GM23248 (cell line): ENCODE data around the gene ABHD4. TPM values are rescaled to one million over a fixed set of nuclear protein-coding genes. Genes with fewer than 3 reads are reported as not detected.
A peak's percentile ranks its signal among the peaks of the same experiment; 100 is the strongest.

ENCODE experiments used
- DNase-seq: peaks from one replicate; pipeline ENCODE4 v3.0.0-alpha.2; 2015
- H2AFZ ChIP-seq: fragments of 200-600 bp; sonication (generic); 2 replicates; pipeline ENCODE4 v1.6.1; 2016; ENCODE audit warnings: antibody characterized with exemption
- H3F3A ChIP-seq: fragments of 200-600 bp; sonication (generic); 2 replicates; pipeline ENCODE4 v1.6.1; 2016; ENCODE audit warnings: mild to moderate bottlenecking, antibody characterized with exemption, mixed run types; ENCODE audit not compliant: insufficient read depth
- H3K27ac ChIP-seq: fragments of 200-600 bp; sonication (generic); 2 replicates; pipeline ENCODE4 v1.5.1; 2016; ENCODE audit warnings: mild to moderate bottlenecking
- H3K27me3 ChIP-seq: fragments of 200-600 bp; sonication (generic); replicated peaks from 2 replicates; pipeline ENCODE4 v1.6.1; 2016; ENCODE audit warnings: mild to moderate bottlenecking; ENCODE audit not compliant: insufficient read depth
- H3K36me3 ChIP-seq: fragments of 200-600 bp; sonication (generic); 2 replicates; pipeline ENCODE4 v1.6.1; 2016; ENCODE audit warnings: low read depth, mild to moderate bottlenecking
- H3K4me1 ChIP-seq: fragments of 200-600 bp; sonication (generic); 2 replicates; pipeline ENCODE4 v1.6.1; 2016; ENCODE audit warnings: mild to moderate bottlenecking; ENCODE audit not compliant: insufficient read depth
- H3K4me2 ChIP-seq: fragments of 200-600 bp; sonication (generic); one replicate; pipeline ENCODE4 v1.6.1; 2016; ENCODE audit warnings: mild to moderate bottlenecking; ENCODE audit not compliant: unreplicated experiment
- H3K4me3 ChIP-seq: fragments of 200-600 bp; sonication (generic); 2 replicates; pipeline ENCODE4 v1.5.1; 2016; ENCODE audit warnings: mild to moderate bottlenecking
- H3K79me2 ChIP-seq: fragments of 200-600 bp; sonication (generic); 2 replicates; pipeline ENCODE4 v1.6.1; 2016; ENCODE audit warnings: mild to moderate bottlenecking; ENCODE audit not compliant: insufficient read depth
- H3K9ac ChIP-seq: fragments of 200-600 bp; sonication (generic); 2 replicates; pipeline ENCODE4 v1.6.1; 2016; ENCODE audit warnings: mild to moderate bottlenecking
- H3K9me2 ChIP-seq: fragments of 200-600 bp; sonication (generic); 2 replicates; pipeline ENCODE4 v1.6.1; 2016; ENCODE audit warnings: mixed run types, mild to moderate bottlenecking, moderate library complexity; ENCODE audit not compliant: insufficient read depth
- H3K9me3 ChIP-seq: fragments of 200-600 bp; sonication (generic); one replicate; pipeline ENCODE4 v1.6.1; 2017; ENCODE audit warnings: low read depth
- H4K20me1 ChIP-seq: fragments of 200-600 bp; sonication (generic); 2 replicates; pipeline ENCODE4 v1.6.0; 2016; ENCODE audit not compliant: insufficient read depth
- EZH2 ChIP-seq: fragments of 200-600 bp; sonication (generic); IDR thresholded peaks from 2 replicates; pipeline ENCODE4 v1.6.1; 2018; ENCODE audit warnings: antibody characterized with exemption, mild to moderate bottlenecking; ENCODE audit not compliant: insufficient read depth, poor library complexity, severe bottlenecking
- EZH2phosphoT487 ChIP-seq: fragments of 200-600 bp; sonication (generic); IDR thresholded peaks from 2 replicates; pipeline ENCODE4 v1.6.1; 2018; ENCODE audit warnings: antibody characterized with exemption, moderate library complexity, mild to moderate bottlenecking, low read depth; ENCODE audit not compliant: insufficient read depth
- WGBS, 2 experiments: methylation state at CpG; one replicate each; pipeline ENCODE4 v1.1.6; 2015 to 2017; ENCODE audit warnings: low lambda C conversion rate in 2 of 2, low coverage in 1 of 2; ENCODE audit errors: missing lambda C conversion rate in 2 of 2; 5-methylcytosine and 5-hydroxymethylcytosine counted together
- in situ Hi-C: fragments of 300-500 bp; cut with MboI; formaldehyde crosslinking; loops from 2 replicates; pipeline ENCODE4 v1.15.0; 2020
- polyA plus RNA-seq: library from polyadenylated mRNA; unstranded; fragments of >200 nt; fragmentation: Nextera tagmentation; extraction: Ambion mirVana; gene quantifications from 2 replicates; pipeline ENCODE4 v1.2.1, GENCODE V29; 2016
- total RNA-seq: library from RNA; depleted of rRNA; stranded (reverse); fragments of >200 nt; shearing (Covaris generic); gene quantifications from 2 replicates; pipeline ENCODE4 v1.2.3, GENCODE V29; 2014

ABHD4 gene
- total and polyA plus RNA-seq, 2 experiments from 2014 or later: 16.8 to 26.5 TPM

GRCh38 chr14:22572562-22573058 is 25.5 kb upstream of the ABHD4 start:
- peaks cover 86% of the 10 kb centered on the region for H3K79me2 ChIP-seq
- no peaks in the 10 kb centered on the region for H3K27me3 ChIP-seq
- H3K4me1 ChIP-seq: peaks cover 31% of the 10 kb centered on the region
- H4K20me1 ChIP-seq: 0 out of 2 replicates have a peak, but pooled peaks cover 5% of the 10 kb centered on the region
- H3K9me3 ChIP-seq: no peaks in the 10 kb centered on the region
- no peak overlapping the region for H3K4me2 ChIP-seq
- no peak overlapping the region for H3K4me3 ChIP-seq
- TF ChIP-seq EZH2phosphoT487: no peak
- no peak for TF ChIP-seq EZH2
- DNase-seq: peak; percentile 76
- peaks cover 33% of the 10 kb centered on the region for H3F3A ChIP-seq
- H3K9me2 ChIP-seq: no peaks in the 10 kb centered on the region
- no peak overlapping the region for H2AFZ ChIP-seq
- H3K36me3 ChIP-seq: peaks cover 27% of the 10 kb centered on the region
- peak overlapping the region; percentile 27 for H3K9ac ChIP-seq
- in situ Hi-C loops: loop anchor here (10.0 kb wide), 2 partner anchors 82 to 192 kb away; partner anchors contain the start of gene OXA1L
- 44 to 46% methylated on average over 1 of the region's 1 CpG for whole genome bisulfite sequencing, 2 experiments
- H3K27ac ChIP-seq: peak overlapping the region; percentile 55

DNA sequence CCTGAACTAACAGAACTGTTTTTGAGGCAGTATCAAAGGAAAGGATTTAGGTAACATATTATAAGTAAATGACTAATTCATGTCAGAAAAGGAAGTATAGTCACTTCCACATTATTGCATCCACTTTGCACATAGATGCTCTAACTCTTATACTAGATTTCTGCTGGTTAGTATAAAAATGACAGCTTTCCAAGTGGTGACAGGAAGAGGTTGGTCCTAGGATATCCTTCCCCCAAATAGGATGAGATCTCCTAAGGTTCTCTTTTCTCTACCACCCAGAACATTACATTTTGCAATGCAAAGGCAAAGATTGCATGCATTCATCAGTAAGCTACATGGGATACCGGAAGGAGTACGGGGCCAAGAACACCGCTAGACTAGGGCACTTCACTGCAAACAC is 24.3 kb upstream of the ABHD4 start:
- Histone ChIP-seq H3K79me2 (peaks cover 86% of the 10 kb centered on the region), H3K27me3 (no peaks in the 10 kb centered on the region), H3F3A (peaks cover 33% of the 10 kb centered on the region), H3K9ac (no peak overlapping the region), H3K9me3 (no peaks in the 10 kb centered on the region), H3K9me2 (no peaks in the 10 kb centered on the region), H3K4me3 (no peak overlapping the region), H4K20me1 (0 out of 2 replicates have a peak, but pooled peaks cover 5% of the 10 kb centered on the region), H3K4me1 (peaks cover 31% of the 10 kb centered on the region), H3K27ac (no peak overlapping the region), H3K4me2 (no peak overlapping the region), H3K36me3 (peaks cover 27% of the 10 kb centered on the region), H2AFZ (no peak overlapping the region)
- in situ Hi-C loops: loop anchor here (10.0 kb wide), 2 partner anchors 81 to 191 kb away; partner anchors contain the start of gene OXA1L
- 100% methylated on average over 3 of the region's 3 CpGs for WGBS, 2 experiments
- TF ChIP-seq EZH2 (no peak), EZH2phosphoT487 (no peak)
- DNase-seq: no peak

DNA sequence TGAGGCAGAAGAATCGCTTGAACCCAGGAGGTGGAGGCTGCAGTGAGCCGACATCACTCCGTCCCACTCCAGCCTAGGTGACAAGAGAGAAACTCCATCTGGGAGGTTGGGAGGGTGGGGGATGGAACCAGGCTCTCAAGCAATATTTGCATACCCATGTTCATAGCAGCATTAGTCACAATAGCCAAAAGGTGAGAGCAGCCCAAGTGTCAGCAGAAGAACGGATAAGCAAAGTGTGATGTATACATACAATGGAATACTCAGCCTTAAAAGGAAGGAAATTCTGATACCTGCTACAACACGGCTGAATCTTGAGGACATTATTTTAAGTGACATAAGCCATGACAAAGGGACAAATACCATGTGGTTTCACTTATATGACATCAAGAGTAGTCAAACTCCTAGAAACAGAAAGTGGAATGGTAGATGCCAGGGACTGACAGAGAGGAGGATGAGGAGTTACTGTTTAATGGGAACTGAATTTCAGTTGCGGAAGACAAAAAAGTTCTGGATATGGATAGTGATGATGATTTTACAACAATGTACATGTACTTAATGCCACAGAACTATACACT is 20.7 kb upstream of the ABHD4 start:
- no peak overlapping the region for H2AFZ ChIP-seq
- in situ Hi-C loops: loop anchor here (10.0 kb wide), 2 partner anchors 77 to 187 kb away; partner anchors contain the start of gene OXA1L
- no peaks in the 10 kb centered on the region for H3K9me2 ChIP-seq
- H3K9ac ChIP-seq: no peak overlapping the region
- no peak overlapping the region for H3K4me2 ChIP-seq
- peaks cover 12% of the 10 kb centered on the region for H3K4me1 ChIP-seq
- H3K36me3 ChIP-seq: peaks cover 18% of the 10 kb centered on the region
- H3K9me3 ChIP-seq: no peaks in the 10 kb centered on the region
- H3K79me2 ChIP-seq: peaks cover 88% of the 10 kb centered on the region
- TF ChIP-seq EZH2phosphoT487 (no peak), EZH2 (no peak)
- no peaks in the 10 kb centered on the region for H4K20me1 ChIP-seq
- DNase-seq: no peak
- 80 to 83% methylated on average over 6 of the region's 6 CpGs for WGBS, 2 experiments
- H3K27me3 ChIP-seq: no peaks in the 10 kb centered on the region
- no peak overlapping the region for H3K27ac ChIP-seq
- no peak overlapping the region for H3K4me3 ChIP-seq
- peaks cover 27% of the 10 kb centered on the region for H3F3A ChIP-seq

GRCh38 chr14:22579236-22579635 is 18.9 kb upstream of the ABHD4 start:
- Histone ChIP-seq H3K79me2 (peaks cover 100% of the 10 kb centered on the region), H4K20me1 (no peaks in the 10 kb centered on the region), H3K4me1 (peaks cover 9% of the 10 kb centered on the region; the same call in 1 of the 2 replicates), H3K9me2 (no peaks in the 10 kb centered on the region), H3K27ac (peak overlapping the region; percentile 19; the same call in 1 of the 2 replicates), H2AFZ (no peak overlapping the region), H3K9me3 (no peaks in the 10 kb centered on the region), H3K4me3 (no peak overlapping the region), H3K4me2 (no peak overlapping the region), H3F3A (peaks cover 19% of the 10 kb centered on the region), H3K27me3 (no peaks in the 10 kb centered on the region), H3K9ac (no peak overlapping the region), H3K36me3 (peaks cover 10% of the 10 kb centered on the region; the same call in 1 of the 2 replicates)
- in situ Hi-C loops: loop anchor here (10.0 kb wide), 2 partner anchors 76 to 186 kb away; partner anchors contain the start of gene OXA1L
- TF ChIP-seq EZH2 (no peak), EZH2phosphoT487 (no peak)
- DNase-seq: peak; percentile 19
- WGBS, 2 experiments: 14 to 24% methylated on average over 2 of the region's 2 CpGs
